GM19324 (cell line): Measurements from ENCODE around the gene COL25A1.
"Not testable (repeated sequence)": the region's sequence is repeated elsewhere in the genome, so short reads cannot be mapped to it uniquely, and the experiment has no call there.

Experiments
- ATAC-seq: cut with Tn5 transposase; IDR thresholded peaks from one replicate; pipeline ENCODE4 v1.9.1; 2021; ENCODE audit warnings: mild to moderate bottlenecking, moderate library complexity; ENCODE audit not compliant: unreplicated experiment, low FRiP score

The COL25A1 gene

DNA sequence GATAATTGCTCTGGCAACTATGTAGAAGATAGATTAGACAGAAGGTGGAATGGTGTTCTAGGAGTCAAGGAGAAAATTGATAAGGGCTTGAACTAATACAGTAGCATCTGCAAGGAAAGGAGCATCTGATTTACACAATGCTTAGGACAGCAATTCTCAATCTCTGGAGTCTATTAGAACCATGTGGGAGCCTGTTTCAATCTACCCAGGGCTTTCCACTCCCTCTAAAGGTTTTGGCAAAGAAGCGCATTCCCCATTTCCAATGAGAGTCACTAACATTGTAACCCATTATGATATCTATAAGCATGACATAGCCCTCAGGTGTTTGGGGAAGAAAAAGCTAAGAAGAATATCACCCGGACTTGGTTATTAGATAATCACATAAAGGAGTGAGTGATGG lies 168.2 kb downstream of the COL25A1 start:
- ATAC-seq = no peak

DNA sequence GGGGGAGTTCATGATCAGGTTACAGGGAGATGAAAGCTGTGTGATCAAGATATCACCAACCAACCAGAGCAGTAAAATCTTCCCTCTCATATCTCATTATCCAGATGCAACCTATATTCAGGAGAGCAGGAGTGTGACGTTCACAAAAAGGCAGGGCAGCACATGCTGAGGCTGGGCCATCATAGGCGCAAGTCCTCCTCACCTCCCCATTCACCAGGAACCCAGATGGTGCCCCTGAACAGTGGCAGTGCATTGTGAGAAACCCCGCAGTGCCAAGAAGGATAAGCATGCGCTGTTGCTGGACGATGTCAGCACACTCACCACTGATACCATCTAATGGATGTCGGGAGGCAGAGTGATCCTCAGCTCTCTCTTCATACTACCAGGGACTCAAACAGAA lies 170.9 kb downstream of the COL25A1 start:
- ATAC-seq = no peak

DNA sequence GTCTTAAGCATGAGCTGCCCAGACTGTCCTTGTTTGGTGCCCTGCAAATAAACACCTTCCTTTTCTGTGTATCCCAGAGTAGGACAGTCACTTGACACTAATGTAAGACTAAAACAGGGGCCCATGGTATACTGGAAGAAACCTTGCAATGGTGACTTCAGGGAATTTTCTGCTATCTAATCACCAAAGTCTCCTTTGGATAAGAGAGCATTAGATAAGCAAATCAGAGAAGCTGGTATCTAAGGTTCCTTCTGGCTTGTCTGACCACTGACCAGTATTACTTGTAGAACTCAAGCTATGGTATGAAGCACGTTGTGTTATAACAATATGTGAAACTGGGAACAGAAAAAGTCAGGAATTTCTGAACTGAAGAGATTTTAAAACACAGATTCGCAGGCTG lies 173.9 kb downstream of the COL25A1 start:
- no peak for ATAC-seq

GRCh38 chr4:109127866-109128265 lies 174.6 kb downstream of the COL25A1 start:
- ATAC-seq = no peak

DNA sequence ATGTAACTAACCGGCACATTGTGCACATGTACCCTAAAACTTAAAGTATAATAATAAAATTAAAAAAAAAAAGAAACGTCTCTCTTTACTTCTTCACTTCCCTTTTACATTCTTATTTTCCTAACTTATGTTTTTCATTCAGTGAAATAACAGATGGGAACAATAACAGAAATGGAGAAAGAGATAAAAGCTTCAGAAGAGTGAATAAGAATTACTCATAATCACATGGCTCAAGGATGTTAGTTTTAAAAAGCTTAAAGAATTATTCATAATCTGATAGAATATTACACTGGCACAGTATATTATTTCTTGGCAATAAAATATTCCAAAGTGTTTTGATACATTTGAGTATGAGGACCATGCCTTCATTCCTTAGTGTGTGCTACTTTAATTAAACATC lies 175.6 kb downstream of the COL25A1 start:
- no peak for ATAC-seq

- no peak for ATAC-seq
Measured at GRCh38 chr4:109125084-109125483, 177.4 kb downstream of the COL25A1 start.

GRCh38 chr4:109123951-109124350 lies 178.5 kb downstream of the COL25A1 start:
- ATAC-seq = no peak

GRCh38 chr4:109121561-109121960 lies 180.9 kb downstream of the COL25A1 start:
- ATAC-seq = no peak

DNA sequence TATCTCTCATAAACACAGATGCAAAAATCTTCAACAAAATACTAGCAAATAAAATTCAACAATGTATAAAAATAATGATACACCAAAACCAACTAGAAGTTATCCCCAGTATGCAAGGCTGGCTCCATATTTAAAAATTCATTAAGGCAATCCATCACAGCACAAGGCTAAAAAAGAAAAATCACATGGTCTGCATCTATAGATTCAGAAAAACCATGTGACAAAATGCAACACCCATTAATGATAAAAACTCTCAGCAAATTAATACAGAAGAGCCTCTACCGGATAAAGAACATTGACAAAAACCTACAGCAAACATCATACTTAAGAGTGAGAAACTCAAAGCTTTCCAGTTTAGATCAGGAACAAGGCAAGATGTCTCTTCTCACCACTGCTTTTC lies 182.6 kb downstream of the COL25A1 start:
- ATAC-seq = no peak

DNA sequence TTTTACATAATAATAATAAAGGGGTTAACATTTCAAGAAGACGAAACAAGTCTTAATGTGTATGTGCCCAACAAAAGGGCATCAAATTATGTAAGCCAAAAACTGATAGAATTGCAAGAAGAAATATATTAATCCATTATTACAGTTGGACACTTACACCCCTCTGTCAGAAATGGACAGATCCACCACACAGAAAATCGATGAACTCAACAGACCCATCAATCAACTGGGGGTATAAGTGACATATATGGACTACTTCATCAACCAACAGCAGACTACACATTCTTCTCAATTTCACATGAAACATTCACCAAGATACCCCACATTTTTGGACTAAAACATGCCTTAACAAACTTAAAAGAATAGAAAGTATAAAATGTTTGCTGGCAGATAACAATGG lies 183.8 kb downstream of the COL25A1 start:
- no peak for ATAC-seq

GRCh38 chr4:109114501-109114900 lies 188.0 kb downstream of the COL25A1 start:
- ATAC-seq = no peak

- no peak for ATAC-seq
Measured at GRCh38 chr4:109113521-109113920, 188.9 kb downstream of the COL25A1 start.

- no peak for ATAC-seq
Measured at GRCh38 chr4:109111031-109111430, 191.4 kb downstream of the COL25A1 start.

DNA sequence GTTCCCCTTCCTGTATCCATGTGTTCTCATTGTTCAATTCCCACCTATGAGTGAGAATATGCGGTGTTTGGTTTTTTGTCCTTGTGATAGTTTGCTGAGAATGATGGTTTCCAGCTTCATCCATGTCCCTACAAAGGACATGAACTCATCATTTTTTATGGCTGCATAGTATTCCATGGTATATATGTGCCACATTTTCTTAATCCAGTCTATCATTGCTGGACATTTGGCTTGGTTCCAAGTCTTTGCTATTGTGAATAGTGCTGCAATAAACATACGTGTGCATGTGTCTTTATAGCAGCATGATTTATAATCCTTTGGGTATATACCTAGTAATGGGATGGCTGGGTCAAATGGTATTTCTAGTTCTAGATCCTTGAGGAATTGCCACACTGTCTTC lies 194.2 kb downstream of the COL25A1 start:
- not testable (repeated sequence) for ATAC-seq

GRCh38 chr4:109094056-109094455 lies 208.4 kb downstream of the COL25A1 start:
- no peak for ATAC-seq

- ATAC-seq = no peak
Measured at GRCh38 chr4:109091727-109092409, 210.6 kb downstream of the COL25A1 start.

DNA sequence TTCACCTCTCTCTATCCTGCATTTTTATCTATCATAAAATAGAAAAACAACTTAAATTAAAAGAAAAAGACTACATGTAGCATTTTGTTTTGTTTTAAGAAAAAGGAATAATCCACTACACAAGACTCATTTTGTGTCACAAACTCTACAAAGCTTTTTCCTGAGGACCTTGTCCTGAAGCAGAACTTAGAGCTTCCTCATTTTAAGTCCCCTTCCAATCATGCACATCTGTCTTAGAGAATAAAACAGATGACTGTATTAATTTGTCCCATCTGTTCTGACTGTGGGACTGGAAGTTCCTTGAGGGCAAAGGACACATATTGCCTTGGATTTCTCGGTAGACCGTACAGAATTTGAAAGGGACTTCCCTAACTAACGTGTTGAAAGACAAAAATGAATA lies 218.5 kb downstream of the COL25A1 start:
- ATAC-seq = no peak

DNA sequence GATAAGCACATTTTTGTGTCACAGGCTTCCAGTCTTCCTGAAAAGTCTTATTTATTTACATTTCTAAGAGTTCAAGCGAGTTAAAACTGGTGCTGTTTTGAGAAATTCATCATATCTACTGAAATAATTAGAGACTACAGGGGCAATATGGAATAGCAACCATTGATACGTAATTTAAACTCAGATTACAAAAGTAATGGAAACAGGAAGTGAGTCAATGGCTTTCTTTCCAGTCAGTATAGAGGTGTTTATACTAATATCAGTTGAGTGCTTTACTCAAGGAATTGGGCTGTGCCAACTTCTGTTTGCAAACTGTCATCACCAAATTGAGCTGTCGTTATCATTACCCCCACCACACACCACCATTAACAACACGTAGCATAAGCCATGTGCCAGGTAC lies 222.7 kb downstream of the COL25A1 start:
- ATAC-seq = no peak

DNA sequence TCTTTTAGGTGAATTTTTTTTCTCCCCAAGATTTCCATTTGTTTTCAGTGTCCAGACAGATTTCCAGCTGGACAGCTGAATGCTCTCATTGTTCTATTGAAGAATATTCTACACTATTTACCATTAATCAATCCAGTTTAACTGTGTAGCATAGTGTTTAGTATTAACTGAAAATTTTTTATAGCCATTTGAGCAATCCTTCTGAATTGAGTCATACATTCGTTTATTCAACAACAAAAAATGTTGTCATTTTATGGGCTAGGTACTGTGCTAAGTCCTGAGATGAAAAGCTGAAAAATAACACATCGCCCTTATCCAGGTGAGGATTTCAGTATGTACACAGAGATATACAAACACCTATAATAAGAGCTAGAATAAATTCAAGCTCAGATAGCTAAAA lies 223.3 kb downstream of the COL25A1 start:
- no peak for ATAC-seq

GRCh38 chr4:109078724-109079123 lies 223.7 kb downstream of the COL25A1 start:
- ATAC-seq = no peak

GRCh38 chr4:109077505-109077904 lies 225.0 kb downstream of the COL25A1 start:
- no peak for ATAC-seq

DNA sequence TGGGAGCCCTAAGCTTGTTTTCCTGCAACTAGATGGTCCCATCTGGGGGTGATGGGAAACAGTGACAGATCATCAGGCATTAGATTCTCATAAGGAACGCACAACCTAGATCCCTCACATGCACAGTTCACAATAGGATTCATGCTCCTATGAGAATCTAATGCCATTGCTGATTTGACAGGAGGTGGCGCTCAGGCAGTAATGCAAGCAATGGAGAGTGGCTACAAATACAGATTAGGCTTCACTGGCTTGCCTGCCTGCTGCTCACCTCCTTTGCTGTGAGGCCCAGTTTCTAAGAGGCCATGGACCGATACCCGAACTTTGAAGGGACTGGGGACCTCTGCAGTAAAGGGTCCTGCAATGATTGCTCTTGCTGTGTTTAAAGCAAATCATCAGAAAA lies 225.7 kb downstream of the COL25A1 start:
- ATAC-seq = not testable (repeated sequence)

- no peak for ATAC-seq
Measured at GRCh38 chr4:109075621-109076020, 226.8 kb downstream of the COL25A1 start.
